GM21423 (cell line): ENCODE results near the gene MCAT.

Source experiments
- ATAC-seq: cut with Tn5 transposase; IDR thresholded peaks from one replicate; pipeline ENCODE4 v1.9.1; 2021; ENCODE audit warnings: mild to moderate bottlenecking, moderate library complexity; ENCODE audit not compliant: unreplicated experiment

MCAT gene

DNA sequence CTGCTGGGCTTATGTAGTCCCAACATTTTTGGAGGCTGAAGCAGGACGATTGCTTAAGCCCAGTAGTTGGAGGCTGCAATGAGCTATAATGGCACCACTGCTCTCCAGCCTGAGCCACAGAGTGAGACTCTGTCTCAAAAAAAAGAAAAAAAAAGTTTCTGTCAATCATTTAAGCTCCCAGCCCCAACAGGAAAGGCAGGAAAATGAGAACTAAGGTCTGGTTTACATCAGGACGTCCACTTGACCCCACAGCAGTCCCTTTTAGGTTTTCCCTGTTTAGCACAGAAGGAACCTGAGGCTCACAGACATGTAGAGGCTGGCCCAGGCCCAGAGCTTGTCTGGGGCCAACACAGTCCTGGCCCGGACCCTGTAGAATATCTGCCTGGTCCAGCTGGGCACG, 44.8 kb downstream of the MCAT start:
- ATAC-seq, result no peak

DNA sequence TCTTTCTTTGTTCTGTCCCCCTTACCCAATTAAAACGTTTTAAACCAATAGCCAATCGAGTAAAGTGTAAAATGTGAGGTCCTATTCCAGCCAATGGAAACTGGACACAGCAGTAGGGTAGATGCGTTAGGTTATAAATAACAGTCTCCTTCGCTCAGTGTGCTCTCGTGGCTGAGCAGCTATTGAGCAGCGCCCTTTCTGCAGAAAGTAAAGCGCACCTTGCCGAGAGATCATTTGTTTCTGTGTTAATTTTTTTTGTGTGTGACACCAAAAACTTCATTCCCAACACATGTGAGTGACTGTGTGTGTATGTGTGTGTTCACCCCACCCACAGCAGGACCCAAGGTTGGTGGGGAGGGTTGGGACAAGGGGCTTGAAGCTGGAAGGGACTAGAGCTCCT, 46.8 kb downstream of the MCAT start:
- no peak for ATAC-seq

DNA sequence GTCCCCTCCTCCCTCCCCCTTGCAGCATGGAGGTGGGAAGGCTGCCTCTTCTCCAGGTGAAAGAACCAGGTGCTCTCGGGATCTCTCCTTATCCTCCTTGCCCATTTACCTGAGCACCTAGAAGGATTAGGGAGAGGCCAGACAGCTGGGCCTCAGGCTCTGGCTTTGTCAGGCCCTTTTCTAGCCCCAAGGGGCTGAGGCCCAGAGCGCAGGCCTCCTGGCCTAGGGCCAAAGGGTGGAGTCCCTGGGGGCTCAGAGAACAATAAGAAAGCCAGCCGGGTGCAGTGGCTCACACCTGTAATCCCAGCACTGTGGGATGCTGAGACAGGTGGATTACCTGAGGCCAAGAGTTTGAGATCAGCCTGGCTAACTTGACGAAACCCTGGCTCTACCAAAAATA, 48.6 kb downstream of the MCAT start:
- no peak for ATAC-seq

DNA sequence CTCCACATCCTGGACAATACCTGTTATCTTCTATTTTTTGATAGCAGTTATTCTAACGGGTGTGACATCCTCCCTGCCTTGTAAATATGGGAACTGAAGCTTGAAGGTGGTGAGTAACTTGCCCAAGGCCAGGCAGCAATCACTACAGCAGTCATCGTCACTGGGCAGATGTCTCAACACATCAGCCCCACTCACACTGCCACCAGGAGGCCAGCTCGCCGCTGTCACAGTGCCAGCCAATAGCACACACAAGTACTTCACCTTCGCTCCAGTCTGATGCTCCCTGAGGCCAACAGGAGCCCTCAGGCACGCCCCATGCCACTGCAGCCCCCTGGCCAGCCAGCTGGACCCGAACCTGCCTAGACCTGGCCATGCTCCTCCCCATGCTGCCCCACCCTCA, 49.1 kb downstream of the MCAT start:
- ATAC-seq, result no peak

GRCh38 chr22:43092085-43092484, 51.1 kb downstream of the MCAT start:
- ATAC-seq, result no peak

- no peak for ATAC-seq
Observed at GRCh38 chr22:43090130-43090789, 52.9 kb downstream of the MCAT start.

DNA sequence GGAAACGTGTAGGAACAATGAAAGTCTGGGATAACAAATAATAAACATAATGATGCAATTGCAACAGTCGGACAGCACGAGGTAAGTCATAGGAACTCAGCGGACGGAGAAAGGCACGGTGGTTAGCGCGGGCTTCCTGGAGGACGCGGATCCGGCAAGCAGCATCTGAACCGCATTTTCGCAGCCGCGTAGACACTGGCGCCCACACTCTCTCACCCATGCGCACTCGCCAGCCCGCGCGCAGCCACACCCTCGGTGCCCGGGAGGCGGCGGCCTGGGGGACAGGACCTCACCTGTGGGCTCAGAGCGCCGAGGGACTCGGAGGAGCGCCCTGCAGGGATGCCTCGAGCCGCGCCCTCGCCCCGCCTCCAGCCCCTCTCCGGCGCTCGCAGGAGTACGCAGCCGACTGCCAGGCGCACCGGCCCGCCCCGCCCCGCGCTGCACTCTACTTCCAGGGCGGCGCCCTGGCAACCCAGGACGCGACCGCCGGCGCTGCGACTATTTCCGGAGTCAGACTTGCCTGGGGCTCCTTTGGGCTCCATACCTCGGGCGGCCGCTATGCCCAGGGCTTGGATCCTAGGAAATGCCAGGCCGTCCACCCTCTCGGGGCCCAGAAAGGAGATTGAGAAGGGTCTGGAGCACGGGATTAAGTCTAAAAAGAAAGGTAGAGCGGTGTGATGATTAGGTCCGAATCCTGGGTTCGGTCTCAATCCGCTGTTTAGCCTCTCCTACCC, 54.0 kb downstream of the MCAT start, which contains the start of gene TTLL1:
TTLL1 (minus strand) TSS at position 408 of the 734 bp plus-strand sequence. CDS start 13,805 bp downstream, outside the sequence.
- ATAC-seq, result peak; percentile 78

GRCh38 chr22:43088627-43088983, 54.6 kb downstream of the MCAT start:
- no peak for ATAC-seq

DNA sequence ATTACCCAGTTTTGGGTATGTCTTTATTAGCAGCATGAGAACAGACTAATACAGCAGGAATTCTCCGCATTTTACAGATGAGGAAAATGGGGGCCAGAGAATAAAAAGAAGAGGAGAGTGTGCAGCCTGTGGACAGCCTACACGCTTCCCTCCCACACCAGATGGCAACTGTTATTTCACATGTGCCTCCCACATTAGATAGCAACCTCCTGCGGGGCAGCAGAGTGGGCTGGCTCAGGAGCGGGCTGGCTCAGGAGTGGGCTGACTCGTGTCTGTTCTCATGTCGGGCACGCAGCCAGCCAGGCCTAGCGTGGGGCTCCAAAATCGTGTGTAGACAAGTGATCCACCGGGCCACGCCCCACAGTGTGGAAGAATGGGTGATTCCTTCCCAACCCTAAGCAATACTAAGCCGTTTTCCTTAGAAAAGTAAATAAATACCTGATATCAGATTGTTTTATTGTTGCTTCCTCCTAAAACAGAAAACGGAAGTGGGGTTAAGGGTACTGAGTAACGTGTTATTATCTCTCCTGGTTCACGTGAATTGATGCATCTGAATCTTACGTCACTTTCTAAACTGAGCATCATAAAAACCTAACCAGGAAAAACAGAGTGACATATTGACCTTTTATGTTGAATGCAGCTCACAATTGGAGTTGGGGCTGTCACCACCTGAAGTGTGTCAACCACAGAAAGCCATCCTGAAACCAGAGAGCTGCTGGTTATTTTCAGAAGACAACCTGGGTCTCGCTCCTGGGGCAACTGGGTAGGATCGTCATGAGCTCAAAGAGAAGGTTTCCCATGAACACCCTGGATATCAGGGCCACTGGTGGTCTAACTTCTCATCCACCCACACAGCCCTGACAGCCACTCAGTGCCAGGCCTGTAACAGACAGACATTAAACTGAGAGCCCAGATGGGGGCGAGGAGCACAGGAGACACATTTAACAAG, 57.3 kb downstream of the MCAT start:
- no peak for ATAC-seq
